Activated B cell treated with CpG ODN at 0.5 μM for 24 hours (primary cell): ENCODE data around the gene NUDT12. TPM values are rescaled to one million over a fixed set of nuclear protein-coding genes. Genes with fewer than 3 reads are reported as not detected.
A peak's percentile ranks its signal among the peaks of the same experiment; 100 is the strongest.

Source experiments
- ATAC-seq: fragments of 200-7000 bp; cut with Tn5 transposase; one replicate; pipeline ENCODE4 v1.10.0; 2021; ENCODE audit warnings: low read depth, mild to moderate bottlenecking, moderate library complexity
- CTCF ChIA-PET: fragments of 350-600 bp; sonication (Branson Sonifier 250); formaldehyde crosslinking; loops from one replicate; lab custom pipeline; 2021; ENCODE audit warnings: antibody characterized with exemption; lab: Charles Lee
- POLR2A ChIA-PET: fragments of 350-600 bp; sonication (Branson Sonifier 250); formaldehyde crosslinking; loops from one replicate; lab custom pipeline; 2021; ENCODE audit warnings: antibody characterized with exemption; lab: Charles Lee
- DNase-seq: peaks from one replicate; pipeline ENCODE4 v3.0.0; 2022
- H3K27ac Mint-ChIP-seq: one replicate; pipeline ENCODE4 v1.8.0; 2020; ENCODE audit warnings: mixed read lengths
- H3K27me3 Mint-ChIP-seq: one replicate; pipeline ENCODE4 v1.8.0; 2021; ENCODE audit warnings: mixed read lengths
- H3K36me3 Mint-ChIP-seq: one replicate; pipeline ENCODE4 v1.8.0; 2021; ENCODE audit warnings: low read depth, mixed read lengths
- H3K4me1 Mint-ChIP-seq: one replicate; pipeline ENCODE4 v1.8.0; 2021; ENCODE audit warnings: mixed read lengths
- H3K4me3 Mint-ChIP-seq: one replicate; pipeline ENCODE4 v1.8.0; 2020; ENCODE audit warnings: mild to moderate bottlenecking, mixed read lengths
- H3K9me3 Mint-ChIP-seq: one replicate; pipeline ENCODE4 v1.8.0; 2020; ENCODE audit warnings: mixed read lengths
- CTCF ChIP-seq: fragments of 200-600 bp; IDR thresholded peaks from one replicate; pipeline ENCODE4 v1.8.0; 2022; ENCODE audit warnings: antibody characterized with exemption, mild to moderate bottlenecking
- intact Hi-C: fragments of 100-400 bp; cut with micrococcal nuclease; formaldehyde crosslinking; loops from one replicate; pipeline ENCODE4 v1.15.1; 2024
- total RNA-seq: library from RNA; stranded (reverse); gene quantifications from 2 replicates; pipeline ENCODE4 v1.2.3, GENCODE V29; 2022

Gene NUDT12
- 2.6 and 3.5 TPM in 2 replicates for total RNA-seq

GRCh38 chr5:103562453-103563157, at the start of gene NUDT12:
TSS of gene NUDT12 (minus strand) at chr5:103562789. CDS start at chr5:103560248, 2,541 bp downstream.
- DNase-seq (peak; percentile 45), ATAC-seq (peak; percentile 93)
- intact Hi-C loops, result loop anchor here (2.0 kb wide), 1 partner anchor 304 kb away; the partner anchor contains the start of gene MACIR
- peaks cover 11% of the 10 kb centered on the region for H3K4me1 Mint-ChIP-seq
- H3K9me3 Mint-ChIP-seq, result no peaks in the 10 kb centered on the region
- no peaks in the 10 kb centered on the region for H3K27me3 Mint-ChIP-seq
- H3K36me3 Mint-ChIP-seq, result no peaks in the 10 kb centered on the region
- TF ChIP-seq CTCF, result no peak
- ChIA-PET CTCF (no interaction called here), POLR2A (interaction anchor here (0.5 kb wide), 1 partner anchor 1246 kb away, joined by 4 read pairs; no protein-coding TSS in a partner anchor)
- peak within 1 kb of the TSS; percentile 92 for H3K4me3 Mint-ChIP-seq
- peak within 1 kb of the TSS; percentile 73 for H3K27ac Mint-ChIP-seq

- Mint-ChIP-seq H3K9me3 (no peaks in the 10 kb centered on the region), H3K4me1 (no peaks in the 10 kb centered on the region), H3K27me3 (no peaks in the 10 kb centered on the region), H3K36me3 (no peaks in the 10 kb centered on the region), H3K27ac (no peak overlapping the region), H3K4me3 (no peak overlapping the region)
- no peak for ATAC-seq
- intact Hi-C loops, result no loop called here
- no peak for DNase-seq
- POLR2A ChIA-PET, result no interaction called here
- CTCF ChIA-PET, result no interaction called here
- no peak for TF ChIP-seq CTCF
These were observed 44.8 kb upstream of the NUDT12 start for GRCh38 chr5:103607346-103607745.

- H3K9me3 Mint-ChIP-seq, result no peaks in the 10 kb centered on the region
- H3K27ac Mint-ChIP-seq, result no peak overlapping the region
- ATAC-seq, result no peak
- POLR2A ChIA-PET, result no interaction called here
- H3K4me1 Mint-ChIP-seq, result no peaks in the 10 kb centered on the region
- intact Hi-C loops, result no loop called here
- CTCF ChIA-PET, result no interaction called here
- no peak for TF ChIP-seq CTCF
- DNase-seq, result no peak
- H3K27me3 Mint-ChIP-seq, result no peaks in the 10 kb centered on the region
- H3K4me3 Mint-ChIP-seq, result no peak overlapping the region
- H3K36me3 Mint-ChIP-seq, result no peaks in the 10 kb centered on the region
These were observed 42.7 kb upstream of the NUDT12 start for GRCh38 chr5:103605277-103605676.

GRCh38 chr5:103602438-103602837, 39.8 kb upstream of the NUDT12 start:
- ChIA-PET POLR2A (no interaction called here), CTCF (no interaction called here)
- Mint-ChIP-seq H3K4me1 (no peaks in the 10 kb centered on the region), H3K36me3 (no peaks in the 10 kb centered on the region), H3K27me3 (no peaks in the 10 kb centered on the region), H3K27ac (no peak overlapping the region), H3K9me3 (no peaks in the 10 kb centered on the region), H3K4me3 (no peak overlapping the region)
- TF ChIP-seq CTCF, result no peak
- intact Hi-C loops, result no loop called here
- ATAC-seq (no peak), DNase-seq (no peak)

- ATAC-seq (no peak), DNase-seq (no peak)
- ChIA-PET CTCF (no interaction called here), POLR2A (no interaction called here)
- TF ChIP-seq CTCF, result no peak
- Mint-ChIP-seq H3K4me1 (no peaks in the 10 kb centered on the region), H3K9me3 (no peaks in the 10 kb centered on the region), H3K27me3 (no peaks in the 10 kb centered on the region), H3K27ac (no peak overlapping the region), H3K36me3 (no peaks in the 10 kb centered on the region), H3K4me3 (no peak overlapping the region)
- intact Hi-C loops, result no loop called here
These were observed 38.7 kb upstream of the NUDT12 start for GRCh38 chr5:103601314-103601713.
